NCI-H187 treated with DMSO at 0.1 percent for 48 hours (cell line): ENCODE measurements around the gene WDR12.
"Not testable (repeated sequence)": the region's sequence is repeated elsewhere in the genome, so short reads cannot be mapped to it uniquely, and the experiment has no call there.

Experiments
- DNase-seq: peaks from one replicate; lab custom pipeline; 2025; lab: John Stamatoyannopoulos, UW

WDR12 gene

DNA sequence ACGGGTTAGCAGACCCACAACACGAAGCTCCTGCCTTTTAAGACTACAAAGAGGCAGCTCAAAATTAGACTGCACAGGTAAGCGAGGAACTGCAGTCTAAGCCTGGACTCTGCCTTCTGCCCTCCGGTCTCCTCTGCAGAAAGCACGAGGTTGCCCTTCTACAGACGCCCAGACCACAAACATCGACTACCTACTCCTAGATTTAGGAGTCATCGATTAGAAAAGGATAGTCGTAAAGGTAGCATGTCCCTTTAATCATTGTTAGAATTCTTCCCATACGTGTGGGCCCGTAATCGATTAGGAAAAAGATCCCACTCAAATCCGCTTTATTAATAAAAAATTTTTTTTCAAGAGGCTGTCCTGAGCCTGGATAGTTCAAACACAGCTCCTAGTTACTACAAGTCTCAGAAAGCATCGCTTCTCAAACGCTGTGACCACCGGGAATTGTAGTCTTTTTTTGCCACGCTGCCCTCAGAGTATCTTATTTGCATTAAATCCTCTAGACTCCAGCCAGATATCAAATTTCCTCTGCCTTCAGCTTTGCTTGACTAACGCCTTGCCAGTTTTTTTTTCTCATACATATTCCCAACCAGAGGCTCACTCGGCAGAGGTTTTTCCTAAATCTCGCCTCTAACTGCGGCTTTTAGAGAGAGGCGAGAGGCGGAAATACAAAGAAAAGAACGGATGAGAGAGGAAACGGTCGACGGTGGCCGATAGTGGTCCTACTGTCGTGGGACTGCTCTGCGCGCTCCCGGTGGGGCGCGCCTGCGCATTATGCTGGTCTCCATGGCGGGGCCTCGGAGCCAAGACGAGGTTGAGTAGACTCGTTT is at the start of gene WDR12, which contains the start of gene CARF:
Gene WDR12, minus strand, starts transcription at position 162 of the 830 bp plus-strand sequence. CDS start 197 bp downstream, outside the sequence.
Gene CARF, plus strand, starts transcription at position 764 of the 830 bp plus-strand sequence. CDS start 29,628 bp downstream, outside the sequence.
- DNase-seq = peak; percentile 72

DNA sequence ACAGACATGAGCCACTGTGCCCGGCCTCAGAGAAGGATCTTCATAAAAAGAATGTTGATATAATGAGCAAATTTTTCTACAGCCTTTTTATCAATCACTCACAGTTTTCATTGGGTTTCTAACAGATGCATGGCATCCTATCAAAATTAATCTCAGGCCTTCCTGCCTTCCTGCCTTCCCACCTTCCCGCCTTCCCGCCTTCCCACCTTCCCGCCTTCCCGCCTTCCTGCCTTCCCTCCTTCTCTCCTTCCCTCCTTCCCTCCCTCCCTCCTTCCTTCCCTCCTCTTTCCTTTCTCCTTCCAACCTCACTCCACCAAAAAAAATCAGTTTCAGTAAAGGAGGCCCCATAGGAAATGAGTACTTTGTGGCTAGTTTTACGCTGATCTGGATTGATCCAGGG is 49.1 kb upstream of the WDR12 start:
- DNase-seq = no peak

DNA sequence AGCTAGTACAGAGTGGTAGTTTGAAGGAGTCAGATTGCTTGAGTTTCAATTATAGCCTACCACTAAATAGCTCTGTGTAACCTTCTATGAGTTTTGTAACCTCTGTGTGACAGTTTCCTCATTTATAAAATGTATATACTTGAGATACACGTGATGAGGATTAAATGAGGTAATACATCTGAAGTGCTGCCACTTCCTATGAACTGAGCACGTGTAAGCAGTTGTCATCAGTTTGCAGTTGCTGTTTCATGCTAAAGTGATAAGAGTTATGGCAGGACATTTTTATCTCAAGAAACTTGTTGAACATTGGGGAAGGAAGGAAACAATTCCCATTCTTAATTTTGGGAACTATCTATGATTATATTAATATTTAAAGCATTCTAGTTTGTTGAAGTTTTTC is 39.1 kb upstream of the WDR12 start:
- no peak for DNase-seq

DNA sequence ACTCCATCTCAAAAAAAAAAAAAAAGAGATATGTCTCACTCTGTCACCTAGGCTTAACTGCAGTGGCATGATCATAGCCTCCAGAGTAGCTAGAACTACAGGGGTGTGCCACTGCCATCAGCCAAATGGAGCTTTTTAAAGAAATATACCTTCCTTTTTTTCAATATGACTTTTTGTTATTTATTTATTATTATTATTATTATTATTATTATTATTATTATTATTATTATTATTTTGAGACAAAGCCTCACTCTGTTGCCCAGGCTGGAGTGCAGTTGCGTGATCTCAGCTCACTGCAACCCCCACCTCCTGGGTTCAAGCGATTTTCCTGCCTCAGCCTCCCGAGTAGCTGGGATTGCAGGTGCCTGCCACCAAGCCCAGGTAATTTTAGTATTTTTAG is 37.9 kb upstream of the WDR12 start:
- not testable (repeated sequence) for DNase-seq

DNA sequence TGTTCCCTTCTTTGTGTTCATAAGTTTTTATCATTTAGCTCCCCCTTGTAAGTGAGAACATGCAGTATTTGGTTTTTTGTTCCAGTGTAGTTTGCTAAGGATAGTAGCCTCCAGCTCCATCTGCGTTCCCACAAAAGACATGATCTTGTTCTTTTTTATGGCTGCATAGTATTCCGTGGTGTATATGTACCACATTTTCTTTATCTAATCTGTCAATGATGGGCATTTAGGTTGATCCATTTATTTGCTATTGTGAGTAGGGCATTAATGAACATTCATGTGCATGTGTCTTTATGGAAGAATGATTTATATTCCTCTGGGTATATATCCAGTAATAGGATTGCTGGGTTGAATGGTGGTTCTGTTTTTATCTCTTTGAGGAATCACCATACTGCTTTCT is 34.0 kb upstream of the WDR12 start:
- DNase-seq = no peak

DNA sequence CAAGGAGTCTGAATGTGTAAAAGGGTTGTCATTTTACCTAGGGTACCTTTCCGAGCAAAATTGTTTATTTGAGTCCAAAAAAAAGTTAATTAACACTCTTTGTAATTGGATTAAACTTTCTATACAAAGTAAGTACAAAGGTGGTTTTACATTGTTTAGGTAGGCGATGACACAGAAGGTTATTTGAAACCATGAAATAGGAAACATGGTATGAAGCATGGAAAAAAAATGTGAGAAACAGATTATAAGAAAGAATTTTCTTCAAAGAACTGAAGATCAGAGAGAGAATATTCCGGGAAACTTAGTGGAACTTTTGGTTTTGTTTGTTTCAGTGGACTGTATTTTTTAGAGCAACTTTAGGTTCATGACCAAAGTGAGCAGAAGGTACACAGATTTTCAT is 33.3 kb upstream of the WDR12 start:
- no peak for DNase-seq

DNA sequence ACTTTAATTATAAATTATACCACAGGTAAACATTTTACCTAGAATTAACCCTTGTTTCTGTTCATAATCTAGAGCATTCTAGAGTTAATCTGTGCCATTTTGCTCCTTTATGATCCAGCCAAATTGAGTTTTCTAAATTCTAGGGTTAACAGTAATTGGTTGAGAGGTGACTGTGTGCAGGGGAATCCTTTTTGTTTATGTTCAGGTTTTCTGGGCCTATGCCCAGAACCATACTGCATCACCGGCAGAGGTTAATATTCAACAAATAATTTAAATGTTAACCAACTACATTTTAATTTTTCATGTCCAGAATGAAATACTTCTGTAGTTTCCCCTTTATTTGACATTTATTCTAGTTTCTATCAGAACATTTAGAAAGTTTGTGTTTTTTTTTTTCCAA is 32.9 kb upstream of the WDR12 start:
- DNase-seq = no peak

DNA sequence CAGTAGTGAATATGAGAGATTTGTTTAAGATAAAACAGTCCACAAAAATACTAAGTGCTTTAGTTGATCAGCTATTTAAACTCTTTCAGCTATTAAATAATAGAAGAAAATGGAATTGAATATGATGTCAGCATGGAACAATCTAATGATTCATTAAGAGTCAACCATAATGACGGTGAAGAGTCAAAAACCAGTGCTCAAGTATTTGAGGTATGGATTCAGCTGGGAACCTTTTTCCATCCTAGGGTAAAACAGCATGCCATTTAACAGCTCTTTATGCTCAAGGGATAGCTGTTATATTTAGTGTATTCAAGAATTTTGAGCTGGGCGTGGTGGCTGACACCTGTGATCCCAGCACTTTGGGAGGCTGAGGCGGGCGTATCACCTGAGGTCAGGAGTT is 30.3 kb upstream of the WDR12 start:
- no peak for DNase-seq

DNA sequence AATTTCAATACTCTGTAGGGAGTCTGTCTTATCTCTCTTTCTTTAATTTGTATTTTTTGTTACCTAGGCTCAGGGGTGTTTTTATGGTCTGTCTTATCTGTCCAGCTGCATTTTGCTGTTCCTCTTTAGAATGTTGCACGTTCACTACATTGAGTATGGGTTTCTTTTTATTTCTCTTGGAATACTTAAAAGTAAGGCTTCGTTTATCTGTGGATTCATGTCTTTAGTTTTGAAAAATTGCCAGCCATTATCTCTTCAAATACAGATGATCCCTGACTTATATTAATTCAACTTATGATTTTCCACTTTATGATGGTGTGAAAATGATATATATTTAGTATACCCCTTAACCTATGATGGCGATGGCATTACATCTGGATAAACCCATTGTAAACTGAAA is 27.5 kb upstream of the WDR12 start:
- no peak for DNase-seq

DNA sequence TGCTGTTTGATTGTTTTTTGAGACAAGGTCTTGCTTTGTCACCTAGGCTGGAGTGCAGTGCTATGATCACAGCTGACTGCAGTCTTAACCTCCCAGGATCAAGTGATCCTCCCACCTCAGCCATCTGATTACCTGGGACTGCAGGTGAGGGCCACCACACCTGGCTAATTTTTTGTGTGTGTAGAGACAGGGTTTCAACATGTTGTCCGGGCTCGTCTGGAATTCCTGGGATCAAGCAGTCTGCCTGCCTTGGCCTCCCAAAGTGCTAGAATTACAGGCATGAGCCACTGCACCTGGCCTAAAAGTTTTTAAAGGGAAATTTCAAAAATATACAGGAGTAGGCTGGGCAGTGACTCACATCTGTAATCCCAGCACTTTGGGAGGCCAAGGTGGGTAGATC is 23.0 kb upstream of the WDR12 start:
- DNase-seq = no peak

DNA sequence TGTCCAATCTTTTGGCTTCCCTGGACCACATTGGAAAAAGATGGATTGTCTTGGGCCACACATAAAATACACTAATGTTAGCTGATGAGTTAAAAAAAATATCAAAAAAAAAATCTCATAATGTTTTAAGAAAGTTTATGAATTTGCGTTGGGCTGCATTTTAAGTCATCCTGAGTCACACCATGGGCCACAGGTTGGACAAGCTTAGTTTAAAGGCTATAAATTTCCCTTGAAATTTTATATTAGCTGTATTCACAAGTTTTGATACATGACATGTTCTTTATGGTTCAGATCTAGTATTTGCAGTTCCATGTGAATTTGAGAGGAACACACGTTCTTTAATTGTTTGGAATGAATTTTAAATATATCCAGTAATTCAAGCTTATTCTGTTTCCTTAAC is 22.5 kb upstream of the WDR12 start:
- no peak for DNase-seq

DNA sequence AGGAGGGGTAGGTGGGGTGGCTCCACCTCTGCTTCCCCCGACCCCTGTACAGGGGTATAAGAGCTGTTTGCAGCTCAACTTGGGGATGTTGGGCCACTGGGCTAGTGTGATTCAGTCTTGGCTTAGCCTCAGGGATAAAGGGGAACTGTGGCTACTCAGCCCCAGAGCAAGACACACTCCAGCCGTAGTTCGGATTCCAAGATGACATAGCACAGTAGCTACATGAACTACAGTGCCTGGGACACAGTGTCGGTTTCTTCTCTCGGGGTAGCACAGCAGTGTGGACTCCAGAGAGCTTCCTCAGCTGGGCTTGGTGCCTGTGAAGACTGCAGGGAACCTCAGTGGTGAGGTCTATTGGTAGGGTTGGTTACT is 21.7 kb upstream of the WDR12 start:
- no peak for DNase-seq

DNA sequence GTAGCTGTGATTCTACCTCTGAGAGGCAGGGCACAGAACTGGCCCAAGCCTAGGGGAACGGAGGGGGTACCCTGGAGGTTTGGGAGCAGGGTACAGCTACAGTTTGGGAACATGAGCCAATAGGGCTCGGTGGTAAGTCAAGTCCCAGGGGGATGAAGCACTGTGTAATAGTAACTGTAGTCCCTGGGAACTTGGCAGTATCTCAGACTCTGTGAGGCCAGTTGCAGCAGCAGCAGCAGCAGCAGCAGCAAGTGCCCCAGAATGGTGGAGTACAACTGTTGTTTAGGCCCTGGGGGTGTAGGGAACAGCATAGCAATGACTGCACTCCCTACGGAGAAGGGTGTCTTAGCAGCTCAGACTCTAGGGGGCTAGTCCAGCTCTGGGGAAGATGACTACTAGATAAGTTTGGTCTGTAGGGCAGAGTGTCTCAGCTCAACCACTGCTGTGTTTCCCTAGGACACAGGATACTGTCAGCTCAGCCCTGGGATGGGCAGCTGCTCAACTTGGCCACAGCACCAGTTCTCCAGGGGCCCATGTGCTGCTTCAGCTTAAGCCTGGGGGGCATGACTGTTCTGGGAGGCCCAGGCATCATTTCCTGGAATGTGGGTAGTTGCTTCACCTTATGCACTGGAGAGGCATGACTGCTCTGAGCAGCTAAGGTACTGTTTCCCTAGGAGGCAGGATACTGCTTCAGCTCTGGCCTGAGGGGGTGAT is 21.1 kb upstream of the WDR12 start:
- no peak for DNase-seq

DNA sequence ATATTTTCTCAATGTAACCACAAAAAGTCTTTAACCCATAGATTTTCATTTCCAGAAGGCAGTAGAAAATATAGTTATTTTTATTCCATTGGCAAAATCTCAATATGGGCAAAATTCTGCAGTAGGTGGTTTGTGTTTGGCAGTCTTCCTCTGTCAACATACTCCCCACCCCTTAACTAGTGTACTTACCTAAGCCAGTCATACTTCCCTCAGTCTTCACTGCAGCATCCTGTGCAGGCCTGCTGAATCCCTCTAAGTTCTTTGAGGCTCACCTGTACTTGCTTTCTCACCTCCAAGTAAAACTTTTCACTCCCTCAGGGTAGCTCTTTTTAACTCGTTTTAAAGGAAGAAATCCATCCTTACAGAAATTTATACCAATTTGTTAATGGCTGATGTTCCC is 7.4 kb upstream of the WDR12 start:
- DNase-seq = no peak

DNA sequence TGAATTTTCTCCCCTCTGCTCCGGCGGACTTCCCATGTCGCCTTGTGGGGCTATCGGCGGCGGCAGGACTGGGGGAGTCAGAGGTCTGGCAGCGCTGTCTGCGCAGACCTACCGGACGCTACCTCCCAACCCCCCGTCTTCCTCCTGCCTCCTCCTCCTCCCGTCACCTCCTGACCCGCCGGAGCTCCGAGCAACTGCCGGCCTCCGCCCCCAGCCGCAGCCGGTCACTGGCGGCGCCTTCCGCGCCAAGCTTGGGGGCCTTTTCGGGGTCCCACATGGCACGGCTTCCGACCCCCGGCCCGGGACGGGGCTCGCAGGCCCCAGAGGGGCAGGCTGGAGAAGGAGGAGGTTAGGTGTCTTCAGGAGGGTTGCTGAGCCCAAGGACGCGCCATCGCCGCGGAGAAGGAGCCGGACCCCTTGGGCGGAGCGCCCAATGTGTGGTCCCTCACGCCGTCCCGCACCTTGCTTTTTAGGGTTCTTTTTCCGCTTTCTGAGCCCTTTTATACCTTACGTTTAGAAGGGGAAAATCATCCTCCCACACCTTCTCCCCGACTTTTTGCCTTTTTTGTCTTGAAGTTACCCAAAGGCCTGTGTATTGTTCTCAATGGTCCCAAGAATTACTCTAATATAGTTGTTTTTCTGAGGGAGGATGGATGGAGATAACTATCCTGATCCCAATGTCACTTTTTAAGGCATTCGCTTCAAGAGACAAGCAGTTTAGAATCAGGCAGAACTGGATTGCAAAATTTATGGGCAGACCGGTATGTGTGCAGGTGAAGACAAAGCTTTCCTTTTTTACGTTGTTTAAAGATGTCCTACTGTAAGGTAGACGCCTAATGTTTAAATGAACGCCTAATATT is 1.1 kb upstream of the WDR12 start:
- DNase-seq = not testable (repeated sequence)

DNA sequence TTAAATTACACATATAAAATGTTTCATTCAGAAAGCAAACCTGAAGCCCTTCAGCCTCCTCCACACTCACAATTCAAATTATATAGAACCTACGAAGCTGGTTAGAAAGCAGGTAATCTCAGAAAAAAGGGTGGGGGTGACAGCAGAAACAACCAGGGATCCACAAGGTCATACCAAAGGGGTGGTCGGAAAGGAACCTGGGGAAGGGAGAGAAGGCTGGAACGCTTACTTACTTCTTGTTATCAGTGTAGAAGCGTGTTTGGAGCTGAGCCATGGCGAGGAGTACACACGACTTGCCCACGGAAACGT is 316 bp downstream of the WDR12 start:
- DNase-seq = no peak

DNA sequence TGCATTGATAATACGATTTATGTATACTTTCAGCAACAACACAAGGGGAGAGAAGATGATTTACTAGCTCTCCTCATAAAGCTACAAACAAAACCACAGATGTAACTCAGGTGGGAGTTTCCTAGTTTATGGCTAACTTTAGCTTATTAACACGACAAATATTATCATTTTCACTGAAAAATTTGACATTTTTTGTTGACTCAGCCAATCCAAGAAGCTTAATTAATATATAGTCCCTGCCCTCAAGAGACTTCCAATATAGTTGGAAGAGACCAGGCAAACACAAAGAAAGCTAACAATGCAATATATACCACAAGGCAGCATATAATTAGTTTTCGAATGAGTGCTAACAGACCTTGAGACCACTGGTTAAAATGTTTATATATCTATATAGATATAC is 775 bp downstream of the WDR12 start:
- no peak for DNase-seq

DNA sequence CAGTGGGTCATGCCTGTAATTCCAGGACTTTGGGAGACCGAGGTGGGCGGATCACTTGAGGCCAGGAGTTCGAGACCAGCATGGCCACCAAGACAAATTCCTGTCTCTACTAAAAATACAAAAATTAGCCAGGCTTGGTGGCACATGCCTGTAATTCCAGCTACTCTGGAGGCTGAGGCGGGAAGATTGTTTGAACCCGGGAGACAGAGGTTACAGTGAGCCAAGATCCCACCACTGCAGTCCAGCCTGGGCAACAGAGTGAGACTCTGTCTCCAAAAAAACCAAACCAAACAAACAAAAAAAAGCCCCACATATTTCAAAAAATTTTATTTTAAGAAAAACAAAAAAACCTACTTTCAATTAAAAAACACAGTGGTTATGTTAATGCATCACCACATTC is 1.2 kb downstream of the WDR12 start:
- DNase-seq = not testable (repeated sequence)

DNA sequence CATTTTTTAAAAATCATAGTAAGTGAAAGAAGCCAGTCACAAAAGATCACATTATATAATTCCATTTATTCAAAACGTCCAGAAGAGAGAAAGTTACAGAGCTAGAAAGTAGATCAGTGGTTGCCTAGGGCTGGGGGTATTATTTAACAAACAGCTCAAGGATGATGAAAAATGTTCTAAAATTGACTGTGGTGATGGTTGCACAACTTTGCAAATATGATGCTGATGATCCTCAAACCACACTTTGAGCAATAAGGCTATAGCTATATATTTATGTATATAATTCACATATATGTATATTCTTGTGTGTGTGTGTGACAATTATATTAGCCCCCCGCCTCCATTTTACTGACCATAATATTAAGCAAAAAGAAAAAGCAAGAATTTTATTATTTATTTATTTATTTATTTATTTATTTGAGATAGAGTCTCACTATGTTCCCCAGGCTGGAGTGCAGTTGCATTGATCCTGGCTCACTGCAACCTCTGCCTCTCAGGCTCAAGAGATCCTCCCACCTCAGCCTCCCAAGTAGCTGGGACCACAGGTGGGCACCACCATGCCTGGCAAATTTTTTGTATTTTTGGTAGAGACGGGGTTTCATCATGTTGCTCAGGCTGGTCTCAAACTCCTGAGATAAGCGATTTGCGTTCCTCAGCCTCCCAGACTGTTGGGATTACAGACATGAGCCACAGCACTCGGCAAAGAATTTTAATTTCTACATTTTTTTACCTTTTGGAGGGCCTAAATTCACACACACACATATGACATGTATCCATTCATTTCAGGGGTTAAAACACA is 1.9 kb downstream of the WDR12 start:
- DNase-seq = no peak

DNA sequence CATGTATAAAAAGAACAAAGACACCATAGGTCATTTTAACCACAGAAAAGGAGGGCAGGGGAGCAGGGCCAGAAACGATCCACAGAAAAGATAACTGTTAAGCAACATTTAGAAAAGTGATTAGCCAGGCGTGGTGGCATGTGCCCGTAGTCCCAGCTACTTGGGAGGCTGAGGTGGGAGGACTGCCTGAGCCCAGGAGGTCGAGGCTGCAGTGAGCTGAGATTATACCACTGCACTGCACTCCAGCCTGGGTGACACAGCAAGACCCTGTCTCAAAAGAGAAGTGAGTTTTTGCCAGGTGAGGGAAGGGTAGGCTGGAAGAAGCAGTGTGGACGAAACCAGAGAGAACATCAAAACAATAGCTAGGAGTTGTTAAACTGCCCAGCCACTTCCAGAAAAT is 3.3 kb downstream of the WDR12 start:
- no peak for DNase-seq

DNA sequence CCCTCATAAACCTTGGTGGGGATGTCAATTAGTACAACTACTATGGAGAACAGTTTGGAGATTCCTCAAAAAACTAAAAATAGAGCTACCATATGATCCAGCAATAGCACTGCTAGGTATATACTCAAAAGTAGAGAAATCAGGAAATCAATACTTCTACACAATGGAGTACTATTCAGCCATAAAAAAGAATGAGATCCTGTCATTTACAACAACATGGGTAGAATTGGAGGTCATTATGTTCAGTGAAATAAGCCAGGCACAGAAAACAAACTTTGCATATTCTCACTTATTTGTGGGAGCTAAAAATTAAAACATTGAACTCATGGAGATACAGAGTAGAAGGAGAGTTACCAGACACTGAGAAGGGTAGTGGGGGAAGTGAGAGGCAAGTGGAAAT is 6.0 kb downstream of the WDR12 start:
- not testable (repeated sequence) for DNase-seq

DNA sequence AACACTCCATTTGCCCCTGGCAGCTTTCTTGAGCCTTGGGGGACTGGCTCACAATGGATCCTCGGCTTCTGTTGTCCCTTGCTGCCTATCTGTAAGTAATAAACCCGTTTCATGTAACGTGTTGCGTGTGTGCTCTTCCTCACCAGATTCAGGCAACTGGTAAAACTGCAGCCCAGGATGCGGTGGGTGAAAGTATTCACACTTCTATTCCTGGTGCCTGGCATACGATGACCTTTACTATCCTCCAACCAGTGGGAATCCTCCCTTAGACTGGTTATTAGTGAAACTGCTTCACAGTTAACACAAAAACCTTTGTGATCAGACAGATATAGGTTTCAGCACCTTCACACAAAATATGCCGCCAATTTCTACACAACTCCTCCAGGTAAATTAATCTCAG is 26.3 kb downstream of the WDR12 start:
- DNase-seq = no peak
